ENCODE measurements around the gene DERA.
"Not testable (repeated sequence)": the region's sequence is repeated elsewhere in the genome, so short reads cannot be mapped to it uniquely, and the experiment has no call there.

Gene DERA

DNA sequence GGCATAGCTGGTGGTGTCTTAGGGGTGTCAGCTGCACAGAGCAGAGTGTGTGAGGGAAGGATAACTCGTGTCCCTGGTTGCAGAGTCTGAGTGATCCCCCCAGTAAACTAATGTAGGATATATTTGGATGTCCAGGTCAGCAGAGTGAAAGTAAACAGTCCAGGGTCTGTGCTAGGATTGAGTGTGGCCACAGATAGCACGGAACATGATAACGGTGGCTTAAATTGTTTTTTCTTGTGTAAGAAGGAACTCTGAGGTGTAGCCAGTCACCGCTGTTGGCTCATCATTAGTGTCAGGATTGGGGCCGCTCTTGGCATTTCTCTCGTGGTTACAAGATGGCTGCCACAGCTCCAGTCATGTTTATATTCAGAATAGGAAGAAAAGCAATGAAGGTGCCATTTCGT lies 97.3 kb downstream of the DERA start:
- DNase-seq (ENCODE audit: low read depth in 2 of 2) = no peak

DNA sequence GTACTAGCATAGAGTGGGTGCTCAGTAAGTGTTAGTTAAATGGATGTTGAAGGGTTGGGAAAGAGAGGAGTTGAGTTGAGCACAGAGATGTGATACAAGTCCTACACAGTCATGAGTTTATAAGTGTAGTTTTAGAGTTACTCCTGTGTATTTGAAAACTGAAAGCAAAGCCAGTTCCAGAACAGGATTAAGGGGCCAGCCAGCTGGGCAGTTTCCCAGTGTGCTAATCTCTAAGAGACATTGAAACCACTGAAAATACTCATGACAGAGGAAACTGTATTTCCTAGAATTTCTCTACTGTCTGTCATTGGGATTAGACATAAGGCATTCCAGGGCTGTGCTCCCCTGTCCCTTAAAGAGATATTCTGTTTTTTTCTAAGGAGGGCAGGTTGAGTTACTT lies 101.0 kb downstream of the DERA start:
- no peak for DNase-seq (ENCODE audit: low read depth in 2 of 2)

DNA sequence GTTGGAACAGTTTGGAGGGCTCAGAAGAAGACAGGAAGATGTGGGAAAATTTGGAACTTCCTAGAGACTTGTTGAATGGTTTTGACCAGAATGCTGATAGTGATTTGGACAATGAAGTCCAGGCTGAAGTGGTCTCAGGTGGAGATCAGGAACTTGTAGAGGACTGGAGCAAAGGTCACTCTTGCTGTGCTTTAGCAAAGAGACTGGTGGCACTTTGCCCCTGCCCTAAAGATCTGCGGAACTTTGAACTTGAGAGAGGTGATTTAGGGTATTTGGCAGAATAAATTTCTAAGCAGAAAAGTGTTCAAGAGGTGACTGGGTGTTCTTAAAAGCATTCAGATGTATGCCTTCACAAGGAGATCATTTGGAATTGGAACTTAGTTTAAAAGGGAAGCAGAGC lies 102.6 kb downstream of the DERA start:
- not testable (repeated sequence) for DNase-seq (ENCODE audit: low read depth in 2 of 2)

DNA sequence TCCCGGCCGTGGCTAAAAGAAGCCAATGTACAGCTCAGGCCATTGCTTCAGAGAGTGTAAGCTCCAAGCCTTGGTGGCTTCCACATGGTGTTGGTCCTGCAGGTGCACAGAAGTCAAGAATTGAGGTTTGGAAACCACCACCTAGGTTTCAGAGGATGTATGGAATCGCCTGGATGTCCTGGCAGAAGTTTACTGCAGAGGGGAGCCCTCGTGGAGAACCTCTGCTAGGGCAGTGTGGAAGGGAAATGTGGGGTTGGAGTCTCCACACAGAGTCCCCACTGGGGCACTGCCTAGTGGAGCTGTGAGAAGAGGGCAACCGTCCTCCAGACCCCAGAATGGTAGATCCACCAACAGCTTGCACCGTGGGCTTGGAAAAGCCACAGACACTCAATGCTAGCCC lies 103.3 kb downstream of the DERA start:
- DNase-seq (ENCODE audit: low read depth in 2 of 2) = not testable (repeated sequence)

DNA sequence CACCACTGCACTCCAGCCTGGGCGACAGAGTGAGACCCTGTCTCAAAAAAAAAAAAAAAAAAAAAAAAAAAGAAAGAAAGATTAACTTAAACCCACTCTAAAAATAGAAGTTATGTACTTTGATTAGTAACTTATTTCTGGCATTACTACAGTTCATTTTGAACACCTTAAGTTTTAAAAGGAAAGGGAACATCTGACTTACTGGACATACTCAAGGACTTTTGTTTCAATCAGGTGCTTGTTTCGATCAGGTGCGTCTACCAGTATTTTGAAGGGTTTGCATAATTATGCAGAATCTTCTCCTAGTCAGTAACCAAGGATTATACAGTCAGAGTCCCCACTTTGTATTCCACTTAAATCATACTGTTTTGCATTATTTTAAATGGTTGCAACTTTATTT lies 105.6 kb downstream of the DERA start:
- DNase-seq (ENCODE audit: low read depth in 2 of 2) = no peak

DNA sequence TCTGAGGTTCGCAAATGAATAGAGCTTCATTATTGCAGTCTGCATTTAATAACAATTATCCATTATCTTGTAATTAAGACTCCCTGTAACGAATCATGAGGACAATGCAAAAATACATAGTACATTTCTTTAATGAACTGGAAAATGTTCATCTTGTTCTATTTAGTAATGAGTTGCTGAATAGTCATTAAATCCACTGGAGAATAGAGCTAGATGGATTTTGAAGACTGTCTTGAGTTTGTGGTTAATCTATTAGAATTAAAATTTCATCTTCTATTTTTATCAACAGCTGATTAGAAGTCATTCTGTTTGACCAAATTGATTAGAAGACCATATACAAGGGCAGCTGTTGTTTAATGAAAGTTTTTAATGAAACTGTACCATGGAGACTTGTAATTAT lies 107.2 kb downstream of the DERA start:
- no peak for DNase-seq (ENCODE audit: low read depth in 2 of 2)

DNA sequence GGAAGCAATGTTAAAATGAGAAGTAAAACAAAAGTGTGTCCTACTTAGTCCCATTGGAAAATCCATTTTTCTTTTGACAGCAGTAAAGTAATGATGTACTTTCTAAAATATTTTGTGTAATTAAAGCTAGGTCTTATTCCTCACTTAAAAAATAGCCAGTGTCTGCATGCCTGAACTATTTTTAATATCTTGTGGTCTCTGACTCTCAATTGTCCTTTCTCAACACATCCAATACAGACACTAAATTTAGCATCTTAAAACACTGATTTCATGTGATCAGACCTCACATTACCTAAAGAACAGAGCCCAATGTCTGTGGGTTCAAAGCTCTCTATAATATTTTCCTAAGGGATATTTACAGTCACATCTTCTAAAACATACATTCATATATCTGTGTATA lies 108.0 kb downstream of the DERA start:
- peak in 1 of 2 experiments; percentile 12 for DNase-seq (ENCODE audit: low read depth in 2 of 2)

DNA sequence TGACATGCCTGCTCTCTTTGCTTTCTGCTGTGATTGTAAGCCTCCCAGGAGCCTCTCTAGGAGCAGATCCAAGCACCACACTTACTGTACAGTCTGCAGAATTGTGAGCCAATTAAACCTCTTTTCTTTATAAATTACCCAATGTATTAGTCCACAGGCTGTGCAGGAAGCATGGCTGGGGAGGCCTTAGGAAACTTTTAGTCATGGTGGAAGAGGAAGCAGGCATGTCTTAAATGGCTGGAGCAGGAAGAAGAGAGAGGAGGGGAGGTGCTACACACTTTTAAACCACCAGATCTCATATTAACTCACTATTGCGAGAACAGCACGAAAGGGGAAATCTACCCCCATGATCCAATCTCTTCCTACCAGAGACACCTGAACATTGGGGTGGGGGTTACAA lies 108.9 kb downstream of the DERA start:
- DNase-seq (ENCODE audit: low read depth in 2 of 2) = no peak

DNA sequence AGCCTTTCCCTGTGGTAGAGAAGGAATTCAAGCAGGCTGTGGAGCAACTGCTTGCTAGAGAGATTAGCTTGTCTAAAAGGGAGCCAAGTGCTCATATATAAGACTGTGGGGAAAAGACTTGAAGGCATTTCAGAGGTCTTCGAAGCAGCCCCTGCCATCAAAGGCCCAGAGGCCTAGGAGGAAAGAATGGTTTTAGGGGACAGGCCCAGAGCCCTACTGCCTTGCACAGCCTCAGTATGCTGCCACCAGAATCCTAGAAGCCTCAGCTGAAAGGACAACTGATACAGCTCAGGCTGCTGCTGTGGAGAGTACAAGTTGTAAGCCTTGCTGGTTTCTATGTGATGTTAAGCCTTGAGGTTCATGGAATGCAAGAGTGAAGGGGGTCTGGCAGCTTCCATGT lies 109.9 kb downstream of the DERA start:
- DNase-seq (ENCODE audit: low read depth in 2 of 2) = no peak

DNA sequence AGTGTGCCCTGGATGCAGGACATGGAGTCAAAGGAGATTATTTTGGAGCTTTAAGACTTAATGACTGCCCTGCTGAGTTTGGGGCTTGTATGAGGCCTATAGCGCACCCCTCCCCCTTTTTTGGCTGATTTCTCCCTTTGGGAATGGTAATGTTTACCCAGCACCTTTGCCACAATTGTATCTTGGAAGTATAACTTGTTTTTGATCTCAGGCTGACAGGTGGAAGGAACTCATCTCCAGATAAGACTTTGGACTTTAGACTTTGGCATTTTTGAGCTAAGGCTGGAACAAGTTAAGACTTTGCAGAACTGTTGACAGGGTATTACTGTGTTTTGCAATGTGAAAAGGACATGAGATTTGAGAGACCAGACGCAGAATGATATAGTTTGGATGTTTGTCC lies 110.5 kb downstream of the DERA start:
- DNase-seq (ENCODE audit: low read depth in 2 of 2) = no peak

DNA sequence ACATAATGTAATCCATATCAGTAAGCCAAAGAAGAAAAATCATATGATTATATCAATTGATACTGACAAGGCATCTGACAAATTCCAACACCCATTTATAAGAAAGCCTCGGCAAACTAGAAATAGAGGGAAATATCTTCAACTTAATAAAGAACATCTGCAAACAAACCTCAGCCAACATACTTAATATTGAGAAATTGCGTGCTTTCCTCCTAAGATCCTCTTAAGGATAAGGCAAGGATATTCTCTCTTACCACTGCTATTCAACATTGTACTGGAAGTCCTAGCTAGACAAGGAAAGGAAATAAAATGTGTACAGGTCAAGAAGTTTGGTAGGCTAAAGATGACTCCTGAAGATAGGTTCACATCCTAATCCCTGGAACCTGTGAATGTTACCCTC lies 115.9 kb downstream of the DERA start:
- DNase-seq (ENCODE audit: low read depth in 2 of 2) = peak; percentile 26 to 34

DNA sequence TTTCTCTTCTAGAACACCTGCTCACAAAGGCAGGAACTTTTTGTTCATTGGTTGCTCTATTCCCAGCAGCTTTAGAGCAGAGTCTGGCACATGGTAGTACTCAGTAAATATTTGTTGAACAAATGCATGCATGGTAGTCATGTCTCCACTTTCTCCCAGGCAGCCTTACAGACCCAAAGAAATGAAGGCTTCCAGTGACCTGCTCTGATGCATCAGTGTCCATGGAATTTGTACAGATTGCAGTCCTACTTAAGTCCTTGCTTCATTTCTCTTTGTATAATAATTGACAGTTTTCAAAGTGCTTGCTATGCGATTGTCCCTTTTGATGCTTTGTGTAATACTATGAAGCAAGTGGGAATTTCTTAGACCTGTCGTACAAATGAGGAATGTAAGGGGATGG lies 119.6 kb downstream of the DERA start:
- no peak for DNase-seq (ENCODE audit: low read depth in 2 of 2)

DNA sequence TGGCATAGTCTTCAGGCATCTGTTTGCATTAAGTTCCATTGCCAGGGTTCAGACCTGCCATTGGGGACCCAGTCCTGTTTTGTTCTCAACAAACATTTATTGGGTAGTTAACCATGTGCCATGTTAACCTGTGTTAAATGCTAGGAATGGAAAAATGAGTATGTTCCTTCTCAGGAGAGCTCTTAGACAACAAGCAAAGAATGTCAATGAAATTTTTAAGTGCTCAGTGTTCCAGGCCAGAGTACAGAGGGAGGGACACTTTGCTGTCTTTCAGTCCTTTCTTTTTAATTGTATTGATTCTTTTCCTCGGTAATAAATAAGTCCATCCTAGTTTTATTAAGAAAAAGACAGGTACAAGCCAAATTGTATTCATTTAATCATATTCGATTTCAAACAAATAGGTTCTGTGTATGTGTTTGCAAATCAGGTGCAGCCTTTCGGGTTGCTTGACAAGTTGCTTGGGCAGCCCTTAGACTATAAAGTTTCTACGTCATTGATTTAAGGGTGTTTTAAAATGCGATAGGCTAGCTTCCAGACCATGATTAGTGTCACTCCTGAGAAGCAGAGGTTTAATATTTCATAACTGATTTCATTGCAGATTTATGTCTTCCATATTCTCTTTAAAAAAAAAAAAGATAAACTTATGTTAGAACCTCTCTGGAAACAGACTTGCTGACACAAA lies 123.1 kb downstream of the DERA start:
- DNase-seq (ENCODE audit: low read depth in 2 of 2) = no peak

DNA sequence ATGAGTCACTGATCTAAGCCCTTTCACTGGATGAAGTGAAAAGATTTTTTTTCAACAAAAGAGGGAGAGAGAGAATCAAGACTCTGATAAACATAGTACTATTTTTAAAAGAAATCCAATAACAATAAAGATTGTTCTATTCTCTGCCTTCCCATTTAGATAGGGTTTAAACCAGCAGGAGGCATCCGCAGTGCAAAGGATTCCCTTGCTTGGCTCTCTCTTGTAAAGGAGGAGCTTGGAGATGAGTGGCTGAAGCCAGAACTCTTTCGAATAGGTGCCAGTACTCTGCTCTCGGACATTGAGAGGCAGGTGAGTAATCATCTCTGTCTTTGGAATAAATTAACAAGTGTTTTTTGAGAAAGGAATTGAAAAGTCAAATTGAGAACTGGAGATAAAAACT lies 124.9 kb downstream of the DERA start:
- DNase-seq (ENCODE audit: low read depth in 2 of 2) = no peak

DNA sequence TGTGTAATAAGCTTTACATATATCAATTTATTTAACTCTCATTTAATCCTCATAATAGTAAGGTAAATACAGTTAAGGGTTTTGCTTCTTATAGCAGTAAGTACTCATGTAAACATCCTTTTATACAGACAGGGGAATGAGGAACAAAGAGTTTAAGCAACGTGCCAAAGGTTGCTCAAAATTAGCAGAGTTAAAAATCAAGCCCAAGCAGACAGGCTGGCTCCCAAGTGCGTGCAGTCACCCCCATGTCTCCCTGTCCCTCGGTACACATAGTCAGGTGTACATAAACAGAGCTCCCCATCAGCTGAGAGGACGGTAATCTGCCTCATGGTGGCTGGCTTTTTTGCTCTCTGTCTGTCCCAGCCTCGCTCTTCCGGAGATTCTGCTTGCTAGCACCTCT lies 126.4 kb downstream of the DERA start:
- DNase-seq (ENCODE audit: low read depth in 2 of 2) = no peak

DNA sequence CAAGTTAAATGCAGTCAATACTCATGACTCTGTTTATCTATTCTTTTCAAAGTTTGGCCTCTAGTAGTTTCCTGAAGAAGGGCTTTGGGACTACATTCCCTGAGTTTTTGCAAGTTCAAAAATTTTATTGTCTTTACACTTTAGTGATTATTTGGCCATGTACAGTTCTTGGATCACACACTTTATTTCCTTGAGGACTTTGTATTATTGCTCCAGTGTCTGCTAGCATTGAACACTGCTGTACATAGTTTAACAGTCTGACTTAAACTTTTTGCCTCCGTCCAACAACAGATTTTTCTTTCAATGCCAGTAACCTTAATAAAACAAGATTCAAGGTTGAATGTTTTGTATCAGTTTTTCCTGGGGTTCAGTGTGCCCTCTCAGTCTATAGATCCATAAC lies 132.3 kb downstream of the DERA start:
- DNase-seq (ENCODE audit: low read depth in 2 of 2) = no peak

DNA sequence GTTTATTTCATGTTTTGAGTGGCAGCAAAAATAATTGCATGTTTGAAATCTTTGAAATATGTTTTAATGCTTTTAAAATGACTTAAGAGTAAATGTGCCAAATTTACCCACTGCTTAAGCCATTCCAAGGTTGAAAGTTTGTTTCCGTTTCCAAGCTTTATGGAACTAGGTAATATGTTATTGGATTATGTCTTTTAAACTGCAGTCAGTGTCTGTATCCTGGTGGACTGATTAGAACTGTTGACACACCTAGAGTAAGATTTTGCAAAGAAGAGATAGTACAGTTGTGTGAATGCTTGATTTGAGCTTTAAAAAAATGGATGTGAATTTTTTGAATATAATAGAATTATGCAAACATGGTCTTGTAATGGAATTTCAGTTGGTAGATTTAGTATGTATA lies 135.1 kb downstream of the DERA start:
- no peak for DNase-seq (ENCODE audit: low read depth in 2 of 2)

DNA sequence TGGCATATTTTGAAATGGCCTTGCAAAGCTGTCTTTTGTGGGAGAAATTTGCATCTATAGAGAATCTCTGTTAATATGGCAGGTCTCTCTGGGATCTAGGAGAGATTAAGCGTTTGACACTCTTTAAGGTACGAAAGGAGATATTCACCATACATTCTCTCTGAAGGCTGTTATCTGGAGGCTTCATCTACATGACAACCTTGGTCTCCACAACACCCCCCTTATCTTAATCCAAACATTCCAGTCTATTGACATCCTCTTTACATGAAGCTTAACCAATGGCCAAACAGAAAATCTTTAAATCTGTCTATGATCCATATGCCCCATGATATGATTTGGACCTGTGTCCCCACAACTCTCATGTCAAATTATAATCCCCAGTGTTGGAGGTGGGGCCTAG lies 137.4 kb downstream of the DERA start:
- DNase-seq (ENCODE audit: low read depth in 2 of 2) = no peak

DNA sequence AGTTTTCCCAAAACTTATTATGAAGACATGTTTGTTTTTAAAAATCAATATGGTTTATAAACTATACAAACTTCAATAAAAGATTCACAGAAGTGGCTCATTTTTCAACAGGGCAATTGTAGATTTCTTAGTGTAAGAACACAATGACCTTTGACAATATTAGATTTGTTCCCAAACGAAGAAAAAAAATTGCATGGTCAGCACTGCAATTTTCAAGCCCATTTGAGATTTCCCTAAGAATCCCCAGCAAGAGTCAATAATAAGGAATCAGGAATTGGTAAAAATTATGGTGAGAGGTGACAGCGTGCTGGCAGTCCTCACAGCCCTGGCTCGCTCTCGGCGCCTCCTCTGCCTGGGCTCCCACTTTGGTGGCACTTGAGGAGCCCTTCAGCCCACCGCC lies 145.8 kb downstream of the DERA start:
- DNase-seq (ENCODE audit: low read depth in 2 of 2) = no peak

DNA sequence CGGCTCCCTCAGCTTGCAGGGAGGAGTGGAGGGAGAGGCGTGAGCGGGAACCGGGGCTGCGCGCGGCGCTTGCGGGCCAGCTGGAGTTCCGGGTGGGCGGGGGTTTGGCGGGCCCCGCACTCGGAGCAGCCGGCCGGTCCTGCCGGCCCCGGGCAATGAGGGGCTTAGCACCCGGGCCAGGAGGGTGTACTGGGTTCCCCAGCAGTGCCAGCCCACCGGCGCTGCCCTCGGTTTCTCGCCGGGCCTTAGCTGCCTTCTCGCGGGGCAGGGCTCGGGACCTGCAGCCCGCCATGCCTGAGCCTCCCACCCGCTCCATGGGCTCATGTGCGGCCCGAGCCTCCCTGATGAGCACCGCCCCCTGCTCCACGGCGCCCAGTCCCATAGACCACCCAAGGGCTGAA lies 146.2 kb downstream of the DERA start:
- not testable (repeated sequence) for DNase-seq (ENCODE audit: low read depth in 2 of 2)

DNA sequence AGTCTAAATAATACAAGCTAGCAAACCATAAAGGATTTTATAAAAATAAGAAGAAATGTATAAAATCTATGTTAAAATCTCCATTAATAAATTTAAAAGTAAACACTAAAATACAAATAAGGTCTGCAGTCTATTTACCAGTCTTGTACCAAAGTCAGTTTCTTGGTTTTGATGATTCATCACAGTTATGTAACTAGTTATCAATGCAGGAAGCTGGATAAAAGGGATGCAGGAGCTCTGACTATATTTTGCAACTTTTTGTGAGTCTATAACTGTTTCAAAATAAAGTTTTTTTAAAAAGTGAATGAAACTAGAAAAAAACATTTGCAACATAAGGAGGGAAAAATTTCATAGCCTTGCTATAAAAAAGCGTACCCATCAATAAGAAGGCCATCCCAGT lies 151.5 kb downstream of the DERA start:
- DNase-seq (ENCODE audit: low read depth in 2 of 2) = no peak

DNA sequence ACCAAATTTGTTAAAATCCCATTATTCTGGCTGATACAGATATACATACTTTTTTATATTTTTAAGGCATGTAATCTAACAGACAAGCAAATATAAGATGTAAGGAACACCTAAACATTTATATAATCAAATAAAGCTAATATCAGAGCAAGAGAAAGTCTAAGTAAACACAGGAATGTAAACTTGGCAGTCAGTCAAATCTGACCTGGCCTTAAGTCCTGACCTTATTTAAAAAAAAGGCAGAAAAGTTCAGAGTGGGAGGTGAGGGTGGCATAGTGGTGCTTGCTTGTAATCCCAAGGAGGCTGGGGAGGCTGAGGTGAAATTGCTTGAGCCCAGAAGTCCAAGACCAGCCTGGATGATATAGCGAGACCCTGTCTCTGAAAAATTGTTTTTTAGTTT lies 152.6 kb downstream of the DERA start:
- no peak for DNase-seq (ENCODE audit: low read depth in 2 of 2)

DNA sequence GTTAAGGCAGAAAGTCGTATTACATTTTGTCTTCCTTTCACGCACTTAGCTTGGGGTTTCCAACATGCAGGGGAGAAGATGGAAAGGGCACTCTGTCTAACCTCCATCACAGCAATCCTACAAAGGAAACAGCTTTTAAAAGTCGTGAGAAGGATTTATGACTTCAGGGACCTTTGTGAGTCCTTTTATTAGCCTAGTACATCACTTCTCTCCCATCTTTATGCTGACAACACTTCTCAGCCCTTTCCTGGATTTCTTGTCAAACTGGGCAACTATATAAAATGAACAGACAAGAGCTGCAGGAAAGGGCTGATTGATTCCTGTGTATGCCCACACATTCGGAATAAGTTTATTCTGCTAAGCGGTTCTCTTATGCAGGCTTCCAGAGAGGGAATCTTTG lies 159.0 kb downstream of the DERA start:
- no peak for DNase-seq (ENCODE audit: low read depth in 2 of 2)

DNA sequence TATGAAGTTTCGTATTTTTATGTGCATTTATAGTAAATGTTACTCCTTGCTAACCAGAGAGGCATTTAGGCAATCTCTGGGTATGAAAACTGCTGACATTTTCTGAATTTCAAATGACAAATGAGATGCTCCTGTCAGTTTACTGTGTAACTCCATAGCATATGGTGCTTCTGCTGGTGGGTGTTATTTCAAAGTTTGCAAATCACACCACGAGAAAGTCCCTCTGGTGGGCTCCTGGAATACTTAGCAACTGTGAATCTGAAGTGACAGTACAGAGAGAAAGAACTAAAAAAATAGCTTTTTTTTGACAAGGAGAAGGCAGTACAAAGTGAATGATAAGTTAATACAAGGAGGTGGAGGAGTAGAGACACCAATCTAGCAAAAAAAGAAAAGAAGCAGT lies 161.5 kb downstream of the DERA start:
- no peak for DNase-seq (ENCODE audit: low read depth in 2 of 2)

DNA sequence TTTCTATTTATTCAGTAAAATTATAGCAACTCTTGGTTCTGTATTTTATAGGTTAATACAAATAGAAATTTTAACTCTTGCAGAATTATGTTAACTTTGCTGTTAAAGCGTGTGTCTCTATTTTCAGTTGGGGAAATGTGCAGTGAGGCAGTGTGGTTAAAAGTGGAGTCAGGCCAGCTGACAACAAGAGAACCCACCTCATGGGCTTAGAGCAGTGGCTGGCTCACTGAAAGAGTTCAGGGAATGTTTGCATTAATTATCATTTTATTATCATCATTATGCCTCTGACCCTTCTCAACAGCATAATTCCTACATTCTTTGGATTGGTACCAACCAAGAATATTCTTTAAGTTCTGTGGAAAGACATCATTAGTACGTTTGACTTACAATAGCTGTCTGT lies 163.8 kb downstream of the DERA start:
- no peak for DNase-seq (ENCODE audit: low read depth in 2 of 2)

Data from fibroblast of skin of left quadriceps (primary cell).